Caco-2 (cell line): ENCODE data around the gene EYA3. TPM values are rescaled to one million over a fixed set of nuclear protein-coding genes. Genes with fewer than 3 reads are reported as not detected.

Source experiments
- BruUV-seq: library from RNA; stranded (reverse); fragments of 400-500 nt; replicated peaks from 2 replicates; lab custom pipeline; 2021; lab: Mats Ljungman, UMichigan
- CTCF ChIA-PET: fragments of 300-600 bp; sonication (Branson Sonifier 250); formaldehyde crosslinking; loops from one replicate; lab custom pipeline; 2022; ENCODE audit warnings: antibody characterized with exemption; lab: Charles Lee
- POLR2A ChIA-PET: fragments of 300-600 bp; sonication (Branson Sonifier 250); formaldehyde crosslinking; loops from one replicate; lab custom pipeline; 2022; ENCODE audit warnings: antibody characterized with exemption; lab: Charles Lee
- DNase-seq, 2 experiments: peaks; one replicate each; pipeline versions ENCODE4 v3.0.0 to v3.0.0-alpha.2; 2020 to 2022
- H3K27me3 ChIP-seq: replicated peaks from 2 replicates; pipeline ENCODE4 v1.6.0; 2011; ENCODE audit warnings: low read length; ENCODE audit not compliant: control insufficient read depth, insufficient read depth
- H3K36me3 ChIP-seq: 2 replicates; pipeline ENCODE4 v1.5.1; 2011; ENCODE audit warnings: low read length; ENCODE audit not compliant: control insufficient read depth, insufficient read depth
- H3K4me1 ChIP-seq: fragments of 250-450 bp; sonication (Bioruptor Pico); 2 replicates; pipeline ENCODE4 v1.5.1; 2020; ENCODE audit warnings: mild to moderate bottlenecking
- H3K4me3 ChIP-seq: 2 replicates; pipeline ENCODE4 v1.5.1; 2011; ENCODE audit warnings: low read depth, mild to moderate bottlenecking, control low read depth, low read length
- H3K9me3 ChIP-seq: fragments of 250-450 bp; sonication (Bioruptor Pico); 2 replicates; pipeline ENCODE4 v1.5.1; 2020; ENCODE audit warnings: mild to moderate bottlenecking, moderate library complexity
- H3K27ac Mint-ChIP-seq: one replicate; pipeline ENCODE4 v1.8.0; 2022; ENCODE audit warnings: mixed read lengths; ENCODE audit not compliant: unreplicated experiment
- H3K27me3 Mint-ChIP-seq: one replicate; pipeline ENCODE4 v1.8.0; 2022; ENCODE audit warnings: mixed read lengths; ENCODE audit not compliant: insufficient read depth, unreplicated experiment
- H3K36me3 Mint-ChIP-seq: one replicate; pipeline ENCODE4 v1.8.0; 2022; ENCODE audit warnings: mild to moderate bottlenecking, mixed read lengths; ENCODE audit not compliant: insufficient read depth, unreplicated experiment
- H3K4me1 Mint-ChIP-seq: one replicate; pipeline ENCODE4 v1.8.0; 2022; ENCODE audit warnings: low read depth, mixed read lengths; ENCODE audit not compliant: unreplicated experiment
- H3K4me3 Mint-ChIP-seq: one replicate; pipeline ENCODE4 v1.8.0; 2022; ENCODE audit warnings: mild to moderate bottlenecking, moderate library complexity, mixed read lengths; ENCODE audit not compliant: unreplicated experiment
- H3K9me3 Mint-ChIP-seq: one replicate; pipeline ENCODE4 v1.8.0; 2022; ENCODE audit warnings: mixed read lengths; ENCODE audit not compliant: unreplicated experiment
- CTCF ChIP-seq, 2 experiments: fragments of 200-600 bp in 1 of 2; IDR thresholded peaks; 1 replicate in 1 of 2; 2 replicates in 1 of 2; pipeline versions ENCODE4 v1.5.1 to v1.8.0; 2011 to 2022; ENCODE audit warnings: antibody characterized with exemption in 1 of 2, control low read depth in 1 of 2, inconsistent platforms in 1 of 2, low read depth in 1 of 2, low read length in 1 of 2, mild to moderate bottlenecking in 1 of 2, moderate library complexity in 1 of 2; ENCODE audit not compliant: insufficient read depth in 1 of 2, severe bottlenecking in 1 of 2, unreplicated experiment in 1 of 2
- intact Hi-C: fragments of 100-400 bp; cut with micrococcal nuclease; formaldehyde crosslinking; loops from one replicate; pipeline ENCODE4 v1.10.0; 2022; ENCODE audit not compliant: unreplicated experiment
- total RNA-seq: library from RNA; stranded (reverse); gene quantifications from 2 replicates; pipeline ENCODE4 v1.2.3, GENCODE V29; 2022

Gene EYA3
- total RNA-seq, 1 experiment from 2014 or later = 9.9 TPM

GRCh38 chr1:28083876-28084275 lies 4.5 kb downstream of the EYA3 start:
- Mint-ChIP-seq H3K27ac (no peak overlapping the region), H3K4me1 (peaks cover 8% of the 10 kb centered on the region), H3K36me3 (peaks cover 5% of the 10 kb centered on the region), H3K27me3 (no peaks in the 10 kb centered on the region), H3K4me3 (no peak overlapping the region), H3K9me3 (no peaks in the 10 kb centered on the region)
- no peak for TF ChIP-seq CTCF (IDR thresholded peaks at IDR 0.05; ENCODE audit: insufficient read depth in 1 of 2, low read depth in 1 of 2, low read length in 1 of 2, severe bottlenecking in 1 of 2, unreplicated experiment in 1 of 2)
- no TSS peak for BruUV-seq
- CTCF ChIA-PET = no interaction called here
- 0 out of 2 replicates have a peak, but pooled peaks cover 6% of the 10 kb centered on the region for H3K4me1 ChIP-seq
- POLR2A ChIA-PET = no interaction called here
- intact Hi-C loops = no loop called here
- no peak overlapping the region for H3K4me3 ChIP-seq
- no peaks in the 10 kb centered on the region for H3K36me3 ChIP-seq
- no peaks in the 10 kb centered on the region for H3K27me3 ChIP-seq
- H3K9me3 ChIP-seq = no peaks in the 10 kb centered on the region
- no peak for DNase-seq

GRCh38 chr1:28078680-28079626 lies 9.5 kb downstream of the EYA3 start:
- CTCF ChIA-PET = interaction anchor here (0.6 kb wide), 1 partner anchor 407 kb away, joined by 3 read pairs; the partner anchor contains the start of gene IFI6
- no TSS peak for BruUV-seq
- no peaks in the 10 kb centered on the region for H3K27me3 ChIP-seq

DNA sequence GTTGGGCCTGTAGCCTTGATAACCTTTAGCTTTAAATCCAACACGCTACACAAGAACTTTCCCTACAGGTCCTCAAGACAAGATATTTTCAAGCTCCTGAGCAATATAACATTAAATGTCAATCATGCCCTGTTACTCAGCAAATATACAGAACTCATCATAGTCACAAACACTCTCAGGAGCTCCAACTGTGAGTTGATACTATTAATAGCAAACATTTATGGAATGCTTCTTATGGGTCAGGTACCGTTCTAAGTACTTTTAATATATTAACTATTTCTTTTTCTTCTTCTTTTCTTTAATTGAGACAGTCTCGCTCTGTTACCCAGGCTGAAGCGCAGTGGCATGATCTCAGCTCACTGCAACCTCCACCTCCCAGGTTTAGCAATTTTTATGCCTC lies 10.1 kb downstream of the EYA3 start:
- DNase-seq = no peak
- no peaks in the 10 kb centered on the region for H3K4me1 Mint-ChIP-seq
- TF ChIP-seq CTCF (IDR thresholded peaks at IDR 0.05; ENCODE audit: insufficient read depth in 1 of 2, low read depth in 1 of 2, low read length in 1 of 2, severe bottlenecking in 1 of 2, unreplicated experiment in 1 of 2) = no peak
- H3K27me3 ChIP-seq = no peaks in the 10 kb centered on the region
- no peaks in the 10 kb centered on the region for H3K36me3 ChIP-seq
- no peaks in the 10 kb centered on the region for H3K9me3 ChIP-seq
- no peaks in the 10 kb centered on the region for H3K9me3 Mint-ChIP-seq
- H3K27ac Mint-ChIP-seq = no peak overlapping the region
- no TSS peak for BruUV-seq
- H3K27me3 Mint-ChIP-seq = no peaks in the 10 kb centered on the region
- no peaks in the 10 kb centered on the region for H3K4me1 ChIP-seq
- ChIA-PET POLR2A (no interaction called here), CTCF (no interaction called here)
- intact Hi-C loops = no loop called here
- H3K36me3 Mint-ChIP-seq = no peaks in the 10 kb centered on the region
- H3K4me3 ChIP-seq = no peak overlapping the region
- H3K4me3 Mint-ChIP-seq = no peak overlapping the region

More at GRCh38 chr1:28078680-28079626, 9.5 kb downstream of the EYA3 start:
- Histone ChIP-seq H3K36me3 (no peaks in the 10 kb centered on the region), H3K9me3 (no peaks in the 10 kb centered on the region), H3K4me3 (no peak overlapping the region), H3K4me1 (no peaks in the 10 kb centered on the region)
- POLR2A ChIA-PET = no interaction called here
- no peak for TF ChIP-seq CTCF (IDR thresholded peaks at IDR 0.05; ENCODE audit: insufficient read depth in 1 of 2, low read depth in 1 of 2, low read length in 1 of 2, severe bottlenecking in 1 of 2, unreplicated experiment in 1 of 2)
- H3K9me3 Mint-ChIP-seq = no peaks in the 10 kb centered on the region
- DNase-seq = no peak
- H3K4me1 Mint-ChIP-seq = no peaks in the 10 kb centered on the region
- no peaks in the 10 kb centered on the region for H3K36me3 Mint-ChIP-seq
- no peak overlapping the region for H3K27ac Mint-ChIP-seq
- intact Hi-C loops = no loop called here
- no peak overlapping the region for H3K4me3 Mint-ChIP-seq
- H3K27me3 Mint-ChIP-seq = no peaks in the 10 kb centered on the region
